GM12891 (cell line): ENCODE measurements around the gene FAM124A.

Source experiments
- DNase-seq: peaks from one replicate; pipeline ENCODE4 v3.0.0; 2011; ENCODE audit warnings: low spot score; ENCODE audit not compliant: insufficient read length
- FAIRE-seq: peaks from 2 replicates; lab custom pipeline; 2011; peaks lifted over from hg19 to GRCh38; lab: Jason Lieb, UNC
- PAX5 ChIP-seq: IDR thresholded peaks from 2 replicates; pipeline ENCODE4 v1.6.1; 2011; ENCODE audit warnings: low read length, moderate library complexity, mild to moderate bottlenecking; ENCODE audit not compliant: insufficient read depth, severe bottlenecking
- POLR2A ChIP-seq: IDR thresholded peaks from 2 replicates; pipeline ENCODE4 v1.6.1; 2011; ENCODE audit warnings: low read depth, low read length, control low read depth
- POLR2AphosphoS5 ChIP-seq: IDR thresholded peaks from 2 replicates; pipeline ENCODE4 v1.6.1; 2011; ENCODE audit warnings: low read depth, low read length, control low read depth
- POU2F2 ChIP-seq: IDR thresholded peaks from 2 replicates; pipeline ENCODE4 v1.6.1; 2011; ENCODE audit warnings: low read depth, mild to moderate bottlenecking, control low read depth, low read length, moderate library complexity
- SPI1 ChIP-seq: IDR thresholded peaks from 2 replicates; pipeline ENCODE4 v1.6.1; 2011; ENCODE audit warnings: low read depth, low read length, control low read depth
- TAF1 ChIP-seq: IDR thresholded peaks from 2 replicates; pipeline ENCODE4 v1.6.1; 2011; ENCODE audit warnings: low read depth, low read length, control low read depth

FAM124A gene

GRCh38 chr13:51249255-51249654 is 27.1 kb downstream of the FAM124A start:
- DNase-seq (no peak), FAIRE-seq (no peak)
- TF ChIP-seq TAF1 (no peak), POLR2AphosphoS5 (no peak), SPI1 (no peak), POU2F2 (no peak), POLR2A (no peak)

- no peak for FAIRE-seq
- no peak for TF ChIP-seq POLR2AphosphoS5
- TF ChIP-seq PAX5 = no peak
- no peak for TF ChIP-seq POLR2A
- TF ChIP-seq SPI1 = no peak
- DNase-seq = peak; percentile 34
Observed at GRCh38 chr13:51249770-51250741, 27.9 kb downstream of the FAM124A start.

- DNase-seq (no peak), FAIRE-seq (no peak)
- TF ChIP-seq TAF1 = no peak
- no peak for TF ChIP-seq POU2F2
- no peak for TF ChIP-seq POLR2A
- TF ChIP-seq SPI1 = no peak
- TF ChIP-seq PAX5 = no peak
- TF ChIP-seq POLR2AphosphoS5 = no peak
Observed at GRCh38 chr13:51251480-51251879, 29.3 kb downstream of the FAM124A start.

GRCh38 chr13:51252954-51253532 is 30.8 kb downstream of the FAM124A start:
- TF ChIP-seq PAX5 (no peak), POLR2A (no peak), POLR2AphosphoS5 (no peak), SPI1 (no peak), POU2F2 (no peak)
- DNase-seq = no peak
- FAIRE-seq = no peak

DNA sequence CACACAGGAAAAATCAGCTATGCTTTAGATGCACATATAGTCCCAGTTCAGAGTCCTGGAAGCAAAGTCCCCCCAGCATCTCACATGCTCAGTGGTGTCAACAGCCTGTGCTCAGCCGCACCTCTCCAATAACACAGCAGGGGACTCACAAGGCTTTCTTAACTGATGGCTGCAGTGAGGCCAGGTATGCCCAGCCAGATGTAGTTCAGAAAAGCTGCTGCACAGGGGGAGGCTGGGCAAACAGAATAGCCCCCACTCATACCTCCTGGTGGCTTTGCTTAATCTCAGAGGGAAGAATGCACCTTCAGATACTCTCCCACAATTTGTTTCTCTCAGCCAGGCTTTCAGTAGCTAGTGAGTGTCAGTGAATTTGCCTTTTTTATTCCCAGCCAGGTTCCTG is 33.4 kb downstream of the FAM124A start:
- TF ChIP-seq POU2F2 (no peak), SPI1 (no peak), TAF1 (no peak), PAX5 (no peak), POLR2AphosphoS5 (no peak), POLR2A (no peak)
- no peak for FAIRE-seq
- no peak for DNase-seq

GRCh38 chr13:51257187-51257586 is 35.0 kb downstream of the FAM124A start:
- TF ChIP-seq TAF1 (no peak), POU2F2 (no peak), SPI1 (no peak), POLR2AphosphoS5 (no peak), POLR2A (no peak), PAX5 (no peak)
- FAIRE-seq (peak; percentile 20), DNase-seq (no peak)

GRCh38 chr13:51258612-51259548 is 36.7 kb downstream of the FAM124A start:
- FAIRE-seq (no peak), DNase-seq (no peak)
- TF ChIP-seq PAX5 = no peak
- TF ChIP-seq POU2F2 = no peak
- TF ChIP-seq POLR2A = no peak
- no peak for TF ChIP-seq POLR2AphosphoS5
- no peak for TF ChIP-seq TAF1
- no peak for TF ChIP-seq SPI1

- FAIRE-seq (no peak), DNase-seq (no peak)
- TF ChIP-seq SPI1 (no peak), POLR2AphosphoS5 (no peak), POLR2A (no peak), TAF1 (no peak), POU2F2 (no peak), PAX5 (no peak)
Observed at GRCh38 chr13:51260154-51260553, 38.0 kb downstream of the FAM124A start.

- no peak for TF ChIP-seq PAX5
- no peak for TF ChIP-seq POLR2A
- TF ChIP-seq POU2F2 = no peak
- TF ChIP-seq TAF1 = no peak
- TF ChIP-seq POLR2AphosphoS5 = no peak
- no peak for TF ChIP-seq SPI1
- FAIRE-seq (peak; percentile 31), DNase-seq (no peak)
Observed at GRCh38 chr13:51261610-51262249, 39.5 kb downstream of the FAM124A start.
